Measurements from ENCODE around the gene FAM120B. TPM values are rescaled to one million over a fixed set of nuclear protein-coding genes. Genes with fewer than 3 reads are reported as not detected.
"Not testable (repeated sequence)": the region's sequence is repeated elsewhere in the genome, so short reads cannot be mapped to it uniquely, and the experiment has no call there.

Gene FAM120B
- total and polyA plus RNA-seq, 3 donors from 2014 or later = 33.8 to 62.2 (median 40.6) TPM

- TF ChIP-seq POLR2A (IDR thresholded peaks at IDR 0.05) = no peak
- TF ChIP-seq CTCF (IDR thresholded peaks at IDR 0.05) = no peak
- no peak overlapping the region for H3K4me3 ChIP-seq
- 81 to 85% methylated on average over 5 of the region's 5 CpGs for WGBS, 2 donors
- intact Hi-C loops (cut with DNase I; ENCODE audit: low total_unique reads) = no loop called here
- H3K4me1 ChIP-seq = peaks cover 7% of the 10 kb centered on the region
- no peak overlapping the region for H3K27ac ChIP-seq
- H3K36me3 ChIP-seq (ENCODE audit: low read depth, missing control alignments) = no peaks in the 10 kb centered on the region
- H3K9me3 ChIP-seq = no peaks in the 10 kb centered on the region
- no peak for DNase-seq
- H3K27me3 ChIP-seq = no peaks in the 10 kb centered on the region
Observed at GRCh38 chr6:170317718-170318117, 11.2 kb downstream of the FAM120B start.

GRCh38 chr6:170329321-170329720 lies 22.8 kb downstream of the FAM120B start:
- no peaks in the 10 kb centered on the region for H3K4me1 ChIP-seq
- no peaks in the 10 kb centered on the region for H3K27me3 ChIP-seq
- 92 to 93% methylated on average over 8 of the region's 8 CpGs for WGBS, 2 donors
- intact Hi-C loops (cut with DNase I; ENCODE audit: low total_unique reads) = no loop called here
- DNase-seq = no peak
- no peak overlapping the region for H3K27ac ChIP-seq
- no peak for TF ChIP-seq CTCF (IDR thresholded peaks at IDR 0.05)
- no peak overlapping the region for H3K4me3 ChIP-seq
- H3K36me3 ChIP-seq (ENCODE audit: low read depth, missing control alignments) = no peaks in the 10 kb centered on the region
- no peaks in the 10 kb centered on the region for H3K9me3 ChIP-seq

DNA sequence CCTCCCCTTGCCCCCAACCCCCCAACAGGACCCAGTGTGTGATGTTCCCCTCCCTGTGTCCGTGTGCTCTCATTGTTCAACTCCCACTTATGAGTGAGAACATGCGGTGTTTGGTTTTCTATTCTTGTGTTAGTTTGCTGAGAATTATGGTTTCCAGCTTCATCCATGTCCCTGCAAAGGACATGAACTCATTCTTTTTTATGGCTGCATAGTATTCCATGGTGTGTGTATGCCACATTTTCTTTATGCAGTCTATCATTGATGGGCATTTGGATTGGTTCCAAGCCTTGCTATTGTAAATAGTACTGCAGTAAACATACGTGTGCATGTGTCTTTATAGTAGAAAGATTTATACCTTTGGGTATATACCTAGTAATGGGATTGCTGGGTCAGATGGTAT lies 28.6 kb downstream of the FAM120B start:
- H3K36me3 ChIP-seq (ENCODE audit: low read depth, missing control alignments); H3K27ac ChIP-seq; DNase-seq; intact Hi-C loops (cut with DNase I; ENCODE audit: low total_unique reads); H3K27me3 ChIP-seq; H3K4me1 ChIP-seq; H3K4me3 ChIP-seq; H3K9me3 ChIP-seq: not testable (repeated sequence)
- 91 to 98% methylated on average over 3 of the region's 3 CpGs for WGBS, 2 donors

- Histone ChIP-seq H3K27me3 (no peaks in the 10 kb centered on the region), H3K36me3 (ENCODE audit: low read depth, missing control alignments) (no peaks in the 10 kb centered on the region), H3K4me3 (no peak overlapping the region), H3K4me1 (no peaks in the 10 kb centered on the region), H3K27ac (no peak overlapping the region), H3K9me3 (no peaks in the 10 kb centered on the region)
- no peak for DNase-seq
- WGBS, 2 donors = 72 to 80% methylated on average over 10 of the region's 10 CpGs
- TF ChIP-seq POLR2A (IDR thresholded peaks at IDR 0.05) (no peak), CTCF (IDR thresholded peaks at IDR 0.05) (no peak)
- intact Hi-C loops (cut with DNase I; ENCODE audit: low total_unique reads) = no loop called here
Observed at GRCh38 chr6:170344631-170345576, 38.3 kb downstream of the FAM120B start.

GRCh38 chr6:170345662-170346061 lies 39.1 kb downstream of the FAM120B start:
- H3K4me3 ChIP-seq = no peak overlapping the region
- H3K36me3 ChIP-seq (ENCODE audit: low read depth, missing control alignments) = no peaks in the 10 kb centered on the region
- no peaks in the 10 kb centered on the region for H3K9me3 ChIP-seq
- H3K27me3 ChIP-seq = no peaks in the 10 kb centered on the region
- no peaks in the 10 kb centered on the region for H3K4me1 ChIP-seq
- TF ChIP-seq POLR2A (IDR thresholded peaks at IDR 0.05) (no peak), CTCF (IDR thresholded peaks at IDR 0.05) (no peak)
- no peak overlapping the region for H3K27ac ChIP-seq
- WGBS, 2 donors = 98% methylated on average over 3 of the region's 3 CpGs
- intact Hi-C loops (cut with DNase I; ENCODE audit: low total_unique reads) = no loop called here
- DNase-seq = no peak
